HuH-7 (cell line): Measurements from ENCODE around the gene HDHD2.
"Not testable (repeated sequence)": the region's sequence is repeated elsewhere in the genome, so short reads cannot be mapped to it uniquely, and the experiment has no call there.

Source experiments
- DNase-seq: peaks from one replicate; pipeline ENCODE4 v3.0.0; 2011; ENCODE audit warnings: low spot score

Gene HDHD2

GRCh38 chr18:47150029-47150823 lies at the start of gene HDHD2:
TSS of gene HDHD2 (minus strand) at chr18:47150500. CDS start at chr18:47136439, 14,061 bp downstream.
- peak; percentile 72 for DNase-seq

- not testable (repeated sequence) for DNase-seq
Observed at GRCh38 chr18:47195961-47196360, 45.7 kb upstream of the HDHD2 start.

GRCh38 chr18:47191961-47192360 lies 41.7 kb upstream of the HDHD2 start:
- DNase-seq: no peak

DNA sequence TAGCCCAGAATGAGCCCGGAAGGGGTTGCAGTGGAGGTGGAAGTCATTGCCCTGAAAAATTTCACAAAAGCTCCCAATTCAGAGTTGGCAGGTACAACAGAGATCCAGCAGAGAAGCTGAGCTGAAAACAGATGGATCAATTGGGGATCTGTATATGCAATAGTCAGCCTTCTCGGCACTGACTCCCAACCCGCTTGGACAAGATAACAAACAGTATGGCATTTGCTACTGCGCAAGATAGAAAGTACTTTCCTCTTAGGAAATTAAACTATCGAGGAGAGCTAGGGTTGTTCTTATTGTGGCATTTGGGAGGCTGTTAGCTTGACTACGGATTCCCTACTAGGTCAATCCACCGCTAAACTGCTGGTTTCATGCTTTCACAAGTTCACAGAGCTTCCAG lies 37.4 kb upstream of the HDHD2 start:
- DNase-seq: no peak

- no peak for DNase-seq
Observed at GRCh38 chr18:47184419-47185050, 34.2 kb upstream of the HDHD2 start.

- DNase-seq: not testable (repeated sequence)
Observed at GRCh38 chr18:47182156-47182555, 31.9 kb upstream of the HDHD2 start.

- no peak for DNase-seq
Observed at GRCh38 chr18:47180765-47181164, 30.5 kb upstream of the HDHD2 start.

GRCh38 chr18:47179520-47179919 lies 29.2 kb upstream of the HDHD2 start:
- no peak for DNase-seq

GRCh38 chr18:47175898-47176575 lies 25.7 kb upstream of the HDHD2 start, which contains the start of gene IER3IP1:
TSS of gene IER3IP1 (minus strand) at chr18:47176364. CDS start at chr18:47176277, 87 bp downstream.
- peak; percentile 58 for DNase-seq

DNA sequence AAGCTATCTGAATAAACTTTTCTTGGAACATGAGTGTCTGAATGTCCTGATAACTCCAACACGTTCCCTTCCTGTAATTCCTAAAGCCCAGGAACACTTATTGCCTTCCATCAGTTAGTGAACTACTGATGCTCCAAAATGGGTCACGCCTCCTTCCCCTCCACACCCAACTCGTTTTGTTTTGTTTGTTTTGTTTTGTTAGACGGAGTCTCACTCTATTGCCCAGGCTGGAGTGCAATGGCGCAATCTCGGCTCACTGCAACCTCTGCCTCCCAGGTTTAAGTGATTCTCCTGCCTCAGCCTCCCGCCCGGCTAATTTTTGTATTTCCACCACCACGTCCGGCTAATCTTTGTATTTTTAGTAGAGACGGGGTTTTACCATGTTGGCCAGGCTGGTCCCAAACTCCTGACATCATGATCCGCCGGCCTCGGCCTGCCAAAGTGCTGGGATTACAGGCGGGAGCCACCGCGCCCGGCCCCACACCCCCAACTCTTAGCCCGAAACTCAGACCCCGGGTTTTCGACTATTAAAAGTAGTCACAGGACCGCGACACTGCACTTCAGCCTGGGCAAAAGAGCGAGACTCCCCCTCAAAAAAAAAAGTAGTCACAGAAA lies 25.1 kb upstream of the HDHD2 start:
- DNase-seq: no peak

- DNase-seq: no peak
Observed at GRCh38 chr18:47174545-47175116, 24.3 kb upstream of the HDHD2 start.

GRCh38 chr18:47172476-47172875 lies 22.2 kb upstream of the HDHD2 start:
- no peak for DNase-seq

- no peak for DNase-seq
Observed at GRCh38 chr18:47168913-47169312, 18.6 kb upstream of the HDHD2 start.

- no peak for DNase-seq
Observed at GRCh38 chr18:47168509-47168908, 18.2 kb upstream of the HDHD2 start.

DNA sequence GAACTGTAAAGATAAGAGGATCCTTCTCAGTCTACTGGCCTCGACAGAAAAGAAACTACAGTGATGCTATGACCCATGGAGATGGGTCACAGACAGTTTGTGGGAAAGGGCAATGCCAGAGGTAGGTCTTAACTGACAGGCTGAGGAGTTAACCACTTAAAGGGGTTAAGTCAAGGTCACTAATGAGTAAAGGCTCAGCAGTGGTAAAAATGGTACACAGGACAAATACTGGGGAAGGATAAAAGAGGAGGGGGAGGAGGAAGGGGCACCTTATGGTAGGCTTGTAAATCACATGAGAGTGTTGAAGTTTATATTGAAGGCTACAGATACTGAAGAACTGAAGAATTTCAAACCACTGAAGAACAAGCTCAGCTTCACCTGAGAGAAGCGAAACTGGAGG lies 16.0 kb upstream of the HDHD2 start:
- no peak for DNase-seq

GRCh38 chr18:47163241-47163640 lies 12.9 kb upstream of the HDHD2 start:
- no peak for DNase-seq

DNA sequence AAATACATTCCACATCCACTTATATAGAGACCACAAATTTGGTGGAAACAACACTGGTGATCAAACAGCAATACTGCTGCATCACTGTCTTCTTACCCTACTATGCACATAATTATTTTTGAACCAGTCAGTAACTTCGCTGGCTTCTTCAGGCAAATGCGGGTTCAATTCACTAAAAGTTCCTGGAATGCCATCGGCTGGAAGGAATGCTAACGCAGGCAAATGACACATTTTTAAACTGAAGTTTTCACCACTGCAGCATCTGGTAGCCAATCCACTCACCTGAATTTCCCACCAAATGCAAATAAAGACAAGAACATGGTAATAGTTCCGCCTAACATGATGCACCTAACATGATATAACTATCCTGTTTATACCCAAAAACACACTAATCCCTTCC lies 10.0 kb upstream of the HDHD2 start:
- no peak for DNase-seq

DNA sequence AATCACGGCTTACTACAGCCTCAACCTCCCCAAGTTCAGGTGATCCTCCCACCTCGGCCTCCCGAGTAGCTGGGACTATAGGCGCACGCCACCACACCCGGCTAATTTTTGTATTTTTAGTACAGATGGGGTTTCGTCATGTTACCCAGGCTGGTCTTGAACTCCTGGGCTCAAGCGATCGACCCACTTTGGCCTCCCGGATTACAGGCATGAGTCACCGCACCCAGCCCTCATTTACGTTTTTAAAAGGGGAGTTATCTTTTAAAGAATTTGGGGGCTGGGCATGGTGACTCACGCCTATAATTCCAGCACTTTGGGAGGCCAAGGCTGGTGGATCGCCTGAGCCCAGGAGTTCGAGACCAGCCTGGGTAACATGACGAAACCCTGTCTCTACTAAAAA lies 8.1 kb upstream of the HDHD2 start:
- DNase-seq: not testable (repeated sequence)

DNA sequence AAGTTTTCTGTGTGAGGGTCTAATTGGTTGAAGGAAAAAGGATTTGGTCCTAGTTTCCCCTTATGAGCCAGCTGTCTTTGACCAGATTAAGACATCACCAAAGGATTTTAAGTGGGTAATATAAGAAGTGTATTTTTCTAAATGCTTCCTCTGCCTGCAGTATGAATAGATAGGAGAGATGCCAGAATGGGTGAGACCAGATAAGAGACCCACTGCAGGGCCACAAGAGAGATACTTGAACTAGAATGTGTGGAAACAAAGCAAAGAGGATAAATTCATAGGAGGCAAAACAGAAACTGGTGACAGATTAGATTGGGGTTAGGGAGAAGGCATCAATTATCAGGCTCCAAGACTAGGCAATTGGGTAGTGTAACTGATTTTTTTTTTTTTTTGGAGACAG lies 1.1 kb upstream of the HDHD2 start:
- DNase-seq: no peak

DNA sequence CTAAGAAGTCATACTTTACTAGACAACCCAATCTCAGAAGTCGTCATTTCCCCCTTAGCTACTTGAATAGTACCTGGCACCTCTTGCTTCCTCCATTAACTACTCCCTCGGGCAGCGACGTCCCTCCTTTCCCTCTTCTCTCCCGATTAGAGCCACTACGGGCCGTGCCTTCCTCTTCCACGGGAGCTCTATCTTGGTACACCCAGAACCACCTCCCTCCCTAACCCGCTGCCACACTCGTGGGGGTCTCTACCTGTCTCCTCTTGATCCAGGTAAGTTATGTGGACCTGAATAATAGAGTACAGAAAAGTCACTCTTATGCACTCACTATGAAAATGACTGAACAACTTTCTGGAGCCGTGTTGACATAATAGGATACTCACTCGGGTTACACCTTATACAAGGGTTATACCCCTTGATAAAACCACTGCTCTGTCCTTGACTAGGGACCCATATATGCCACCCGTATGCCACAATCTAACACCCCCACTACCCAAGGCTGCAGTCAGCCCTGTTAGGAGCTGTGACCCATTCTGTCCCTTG lies 595 bp upstream of the HDHD2 start:
- DNase-seq: no peak

GRCh38 chr18:47149457-47150028 lies 757 bp downstream of the HDHD2 start:
- DNase-seq: peak; percentile 5

DNA sequence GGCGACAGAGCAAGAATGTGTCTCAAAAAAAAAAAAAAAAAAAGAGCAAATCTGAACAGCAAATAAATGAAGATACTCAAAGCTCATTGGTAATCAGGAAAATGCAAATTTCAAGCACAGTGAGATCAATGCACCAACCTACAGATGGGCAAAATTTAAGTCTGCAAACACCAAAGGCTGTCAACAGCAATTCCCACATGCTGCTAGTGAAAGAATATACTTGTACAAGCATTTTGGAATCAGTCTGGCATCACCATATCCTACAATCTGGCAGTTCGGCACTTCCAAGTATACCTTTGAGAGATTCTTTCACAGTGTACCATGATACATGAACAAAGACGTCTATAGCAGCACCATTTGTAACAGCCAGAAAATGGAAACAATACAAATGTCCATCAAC lies 4.1 kb downstream of the HDHD2 start:
- DNase-seq: no peak
